Suprapubic skin (tissue), 4 donors: Measurements from ENCODE around the gene ATXN1. TPM values are rescaled to one million over a fixed set of nuclear protein-coding genes. Genes with fewer than 3 reads are reported as not detected.
A peak's percentile ranks its signal among the peaks of the same experiment; 100 is the strongest.

Experiments used
- DNase-seq, 2 donors: peaks; one replicate each; pipeline ENCODE4 v3.0.0-alpha.2; 2019; ENCODE audit warnings: low spot score in 2 of 2
- H3K27ac ChIP-seq: fragments of 200-600 bp; sonication (generic); one replicate; pipeline ENCODE4 v1.5.1; 2019
- H3K27me3 ChIP-seq: fragments of 200-600 bp; sonication (generic); one replicate; pipeline ENCODE4 v1.5.1; 2019
- H3K36me3 ChIP-seq: fragments of 200-600 bp; sonication (generic); one replicate; pipeline ENCODE4 v1.5.1; 2019
- H3K4me1 ChIP-seq: fragments of 200-600 bp; sonication (generic); one replicate; pipeline ENCODE4 v1.5.1; 2019
- H3K4me3 ChIP-seq: fragments of 200-600 bp; sonication (generic); one replicate; pipeline ENCODE4 v1.5.1; 2019; ENCODE audit warnings: mild to moderate bottlenecking
- H3K9me3 ChIP-seq: fragments of 200-600 bp; sonication (generic); one replicate; pipeline ENCODE4 v1.5.1; 2019
- CTCF ChIP-seq, 2 donors: fragments of 200-600 bp in 1 of 2; fragments of 450-650 bp in 1 of 2; sonication (generic) in 1 of 2; IDR thresholded peaks; one replicate each; pipeline ENCODE4 v1.5.1; 2016 to 2019; ENCODE audit warnings: antibody characterized with exemption in 2 of 2, mild to moderate bottlenecking in 1 of 2, moderate library complexity in 1 of 2
- EP300 ChIP-seq: sonication (generic); formaldehyde crosslinking; IDR thresholded peaks from one replicate; pipeline ENCODE4 v1.6.1; 2017; ENCODE audit warnings: antibody characterized with exemption
- POLR2A ChIP-seq, 2 donors: fragments of 450-650 bp; IDR thresholded peaks; one replicate each; pipeline ENCODE4 v1.6.1; 2017; ENCODE audit warnings: antibody characterized with exemption in 2 of 2, mild to moderate bottlenecking in 2 of 2, moderate library complexity in 2 of 2
- POLR2AphosphoS5 ChIP-seq, 3 donors: sonication (generic); formaldehyde crosslinking; IDR thresholded peaks; one replicate each; pipeline ENCODE4 v1.6.1; 2017; ENCODE audit warnings: antibody characterized with exemption in 3 of 3
- WGBS: methylation state at CpG from one replicate; pipeline ENCODE4 v1.1.5; 2018; 5-methylcytosine and 5-hydroxymethylcytosine counted together
- total RNA-seq, 4 donors: library from RNA; depleted of rRNA; stranded (reverse); fragments of >200 nt; gene quantifications; one replicate each; pipeline ENCODE4 v1.1.0, GENCODE V29; 2016

Gene ATXN1
- total RNA-seq, 4 donors from 2014 or later = 32.8 to 95.4 (median 42.4) TPM

- Histone ChIP-seq H3K9me3 (no peaks in the 10 kb centered on the region), H3K27me3 (no peaks in the 10 kb centered on the region), H3K27ac (no peak overlapping the region), H3K36me3 (no peaks in the 10 kb centered on the region), H3K4me3 (no peak overlapping the region), H3K4me1 (peaks cover 67% of the 10 kb centered on the region)
- 20% methylated on average over 6 of the region's 13 CpGs for WGBS
- peak; percentile 94 to 96 for DNase-seq
- TF ChIP-seq CTCF (IDR thresholded peaks at IDR 0.05) = no peak
- peak in 2 of 3 donors; percentile 32 to 89 for TF ChIP-seq POLR2AphosphoS5 (IDR thresholded peaks at IDR 0.05)
- no peak for TF ChIP-seq POLR2A (IDR thresholded peaks at IDR 0.05)
- no peak for TF ChIP-seq EP300
These were observed 423.8 kb downstream of the ATXN1 start for GRCh38 chr6:16337295-16337975.

GRCh38 chr6:16336911-16337294, 424.4 kb downstream of the ATXN1 start:
- H3K36me3 ChIP-seq = no peaks in the 10 kb centered on the region
- no peak overlapping the region for H3K27ac ChIP-seq
- H3K4me3 ChIP-seq = no peak overlapping the region
- peaks cover 73% of the 10 kb centered on the region for H3K4me1 ChIP-seq
- no peaks in the 10 kb centered on the region for H3K27me3 ChIP-seq
- H3K9me3 ChIP-seq = no peaks in the 10 kb centered on the region
- no peak for DNase-seq
- TF ChIP-seq POLR2AphosphoS5 (IDR thresholded peaks at IDR 0.05) = no peak
- no peak for TF ChIP-seq EP300
- no peak for TF ChIP-seq POLR2A (IDR thresholded peaks at IDR 0.05)
- no peak for TF ChIP-seq CTCF (IDR thresholded peaks at IDR 0.05)
- WGBS = 43% methylated on average over 5 of the region's 6 CpGs

DNA sequence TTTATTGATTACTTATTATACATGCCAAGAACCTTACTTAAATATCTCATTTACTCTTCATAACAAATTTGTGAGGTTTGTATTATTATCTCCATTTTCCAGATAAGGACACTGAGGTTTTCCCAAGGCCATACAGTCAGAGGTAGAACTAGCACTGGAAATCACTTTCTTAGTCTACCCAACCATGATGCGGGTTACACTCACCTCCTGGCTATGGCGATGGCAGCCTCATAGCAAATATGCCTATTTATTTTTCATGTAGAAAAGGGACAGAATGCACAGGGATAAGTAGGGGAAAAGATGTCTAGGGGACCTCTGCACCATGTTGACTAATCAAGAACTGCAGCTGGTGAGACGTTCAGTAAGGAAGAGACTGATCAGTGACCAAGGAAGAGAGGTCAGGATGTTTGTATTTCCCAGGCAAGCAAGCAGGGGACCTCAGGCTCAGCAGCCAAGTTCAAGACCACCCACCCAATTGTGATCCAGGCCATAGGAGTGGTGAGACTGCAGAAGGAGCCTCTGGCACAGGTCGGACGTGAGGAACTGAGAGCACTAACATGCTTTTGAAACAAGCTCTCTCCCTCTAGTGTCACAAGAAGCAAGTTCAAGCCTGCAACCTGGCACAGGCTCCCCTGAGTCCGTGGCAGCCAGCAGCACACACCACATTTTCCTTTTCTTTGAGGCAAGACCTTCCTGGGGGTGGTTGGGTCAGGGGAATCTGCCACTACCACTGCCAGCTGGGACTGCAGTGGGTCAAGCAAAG, 425.0 kb downstream of the ATXN1 start:
- TF ChIP-seq EP300 = no peak
- peak in 1 of 2 donors; percentile 9 for TF ChIP-seq CTCF (IDR thresholded peaks at IDR 0.05)
- Histone ChIP-seq H3K27ac (no peak overlapping the region), H3K4me1 (peaks cover 79% of the 10 kb centered on the region)

GRCh38 chr6:16335176-16335575, 426.1 kb downstream of the ATXN1 start:
- no peak for DNase-seq
- H3K27ac ChIP-seq = peak overlapping the region; percentile 57
- 38% methylated on average over 10 of the region's 10 CpGs for WGBS
- no peaks in the 10 kb centered on the region for H3K27me3 ChIP-seq
- no peak overlapping the region for H3K4me3 ChIP-seq
- no peak for TF ChIP-seq POLR2AphosphoS5 (IDR thresholded peaks at IDR 0.05)
- TF ChIP-seq CTCF (IDR thresholded peaks at IDR 0.05) = no peak
- TF ChIP-seq POLR2A (IDR thresholded peaks at IDR 0.05) = no peak
- TF ChIP-seq EP300 = no peak
- H3K9me3 ChIP-seq = no peaks in the 10 kb centered on the region
- H3K4me1 ChIP-seq = peaks cover 80% of the 10 kb centered on the region
- no peaks in the 10 kb centered on the region for H3K36me3 ChIP-seq

More for the DNA sequence above, 425.0 kb downstream of the ATXN1 start:
- Histone ChIP-seq H3K36me3 (no peaks in the 10 kb centered on the region), H3K27me3 (no peaks in the 10 kb centered on the region), H3K4me3 (no peak overlapping the region), H3K9me3 (no peaks in the 10 kb centered on the region)
- no peak for DNase-seq
- WGBS = 70% methylated on average over 6 of the region's 6 CpGs

DNA sequence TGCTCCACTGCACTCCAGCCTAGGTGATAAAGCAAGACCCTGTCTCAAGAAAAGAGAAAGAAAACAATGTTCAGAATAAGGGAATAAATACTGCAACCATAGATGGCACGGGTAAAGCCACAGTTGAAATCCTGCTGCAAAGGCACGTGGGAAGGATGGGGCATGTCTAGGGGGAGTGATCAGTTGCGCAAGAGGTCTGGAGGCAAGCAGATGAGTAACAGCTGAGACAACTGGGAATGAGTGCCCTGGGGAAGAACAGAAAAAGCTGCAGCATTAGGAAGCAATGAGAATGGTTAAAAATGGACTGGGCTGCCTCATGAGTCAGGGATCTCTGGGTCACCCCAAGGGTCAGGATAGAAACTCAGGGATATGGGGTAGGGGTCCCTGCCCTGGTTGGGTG, 426.6 kb downstream of the ATXN1 start:
- Histone ChIP-seq H3K4me1 (peaks cover 80% of the 10 kb centered on the region), H3K36me3 (no peaks in the 10 kb centered on the region), H3K27ac (peak overlapping the region; percentile 57), H3K9me3 (no peaks in the 10 kb centered on the region), H3K27me3 (no peaks in the 10 kb centered on the region), H3K4me3 (no peak overlapping the region)
- TF ChIP-seq EP300 (no peak), CTCF (IDR thresholded peaks at IDR 0.05) (no peak), POLR2AphosphoS5 (IDR thresholded peaks at IDR 0.05) (peak in 2 of 3 donors; percentile 87 to 95), POLR2A (IDR thresholded peaks at IDR 0.05) (no peak)
- DNase-seq = peak in 1 of 2 donors; percentile 91
- WGBS = 30% methylated on average over 3 of the region's 3 CpGs
